GM23338 (cell line): ENCODE data around the gene BRD7. TPM values are rescaled to one million over a fixed set of nuclear protein-coding genes. Genes with fewer than 3 reads are reported as not detected.

Experiments
- ATAC-seq: fragments of 200-7000 bp; cut with Tn5 transposase; 3 replicates; pipeline ENCODE4 v1.9.1; 2020
- DNase-seq: peaks from one replicate; pipeline ENCODE4 v3.0.0-alpha.2; 2015; ENCODE audit warnings: low spot score
- H2AFZ ChIP-seq: fragments of 200-600 bp; sonication (generic); 2 replicates; pipeline ENCODE4 v1.8.0; 2016; ENCODE audit warnings: antibody characterized with exemption, mild to moderate bottlenecking, moderate library complexity
- H3F3A ChIP-seq: fragments of 200-600 bp; sonication (generic); replicated peaks from 2 replicates; pipeline ENCODE4 v1.8.0; 2017; ENCODE audit warnings: antibody characterized with exemption, mixed run types, low read depth
- H3K27ac ChIP-seq: fragments of 200-600 bp; sonication (generic); 2 replicates; pipeline ENCODE4 v1.6.1; 2016; ENCODE audit warnings: low read depth
- H3K27me3 ChIP-seq: fragments of 200-600 bp; sonication (generic); 2 replicates; pipeline ENCODE4 v1.8.0; 2016; ENCODE audit warnings: mild to moderate bottlenecking, mixed run types, moderate library complexity; ENCODE audit not compliant: insufficient read depth
- H3K36me3 ChIP-seq: fragments of 200-600 bp; sonication (generic); 2 replicates; pipeline ENCODE4 v1.8.0; 2016; ENCODE audit warnings: mild to moderate bottlenecking; ENCODE audit not compliant: insufficient read depth
- H3K4me1 ChIP-seq: fragments of 200-600 bp; sonication (generic); 2 replicates; pipeline ENCODE4 v1.8.0; 2016; ENCODE audit warnings: mild to moderate bottlenecking, moderate library complexity; ENCODE audit not compliant: insufficient read depth
- H3K4me2 ChIP-seq: fragments of 200-600 bp; sonication (generic); 2 replicates; pipeline ENCODE4 v1.7.1; 2017; ENCODE audit warnings: mixed run types
- H3K4me3 ChIP-seq: fragments of 200-600 bp; sonication (generic); 2 replicates; pipeline ENCODE4 v1.6.1; 2016; ENCODE audit warnings: mixed run types
- H3K79me2 ChIP-seq: fragments of 200-600 bp; sonication (generic); replicated peaks from 2 replicates; pipeline ENCODE4 v1.8.0; 2017; ENCODE audit warnings: mild to moderate bottlenecking; ENCODE audit not compliant: insufficient read depth
- H3K9me2 ChIP-seq: fragments of 200-600 bp; sonication (generic); 2 replicates; pipeline ENCODE4 v1.8.0; 2017; ENCODE audit not compliant: insufficient read depth
- H4K20me1 ChIP-seq: fragments of 200-600 bp; sonication (generic); replicated peaks from 2 replicates; pipeline ENCODE4 v1.8.0; 2017; ENCODE audit warnings: mild to moderate bottlenecking; ENCODE audit not compliant: insufficient read depth
- H3K27ac Mint-ChIP-seq: 2 replicates; pipeline ENCODE4 v1.8.0; 2020; ENCODE audit warnings: inconsistent platforms, mild to moderate bottlenecking, moderate library complexity, mixed read lengths
- H3K27me3 Mint-ChIP-seq: 3 replicates; pipeline ENCODE4 v1.8.0; 2022; ENCODE audit warnings: low read depth, mild to moderate bottlenecking, moderate library complexity, mixed read lengths, inconsistent platforms; ENCODE audit not compliant: insufficient read depth, poor library complexity
- H3K36me3 Mint-ChIP-seq: 3 replicates; pipeline ENCODE4 v1.8.0; 2021; ENCODE audit warnings: low read depth, mild to moderate bottlenecking, inconsistent platforms, moderate library complexity, mixed read lengths
- H3K4me1 Mint-ChIP-seq: 3 replicates; pipeline ENCODE4 v1.8.0; 2020; ENCODE audit warnings: mild to moderate bottlenecking, inconsistent platforms, mixed read lengths
- H3K4me3 Mint-ChIP-seq: 3 replicates; pipeline ENCODE4 v1.8.0; 2021; ENCODE audit warnings: moderate library complexity, mild to moderate bottlenecking, inconsistent platforms, mixed read lengths
- H3K9me3 Mint-ChIP-seq: 3 replicates; pipeline ENCODE4 v1.8.0; 2020; ENCODE audit warnings: moderate library complexity, mild to moderate bottlenecking, inconsistent platforms, mixed read lengths
- CREB1 ChIP-seq: fragments of 250-450 bp; sonication (Bioruptor Pico); IDR thresholded peaks from 2 replicates; pipeline ENCODE4 v1.5.0; 2020; ENCODE audit warnings: low read depth, mild to moderate bottlenecking, moderate library complexity
- CTCF ChIP-seq, 2 experiments: fragments of 200-600 bp in 1 of 2; sonication (generic) in 1 of 2; conservative IDR thresholded peaks; 2 replicates each; pipeline versions ENCODE4 v1.5.1 to v1.6.1; 2016 to 2017; ENCODE audit warnings: antibody characterized with exemption in 2 of 2, low read depth in 2 of 2, mild to moderate bottlenecking in 2 of 2, moderate library complexity in 1 of 2
- ETS1 ChIP-seq: IDR thresholded peaks from 2 replicates; pipeline ENCODE4 v1.6.1; 2016; ENCODE audit warnings: antibody characterized with exemption
- EZH2 ChIP-seq: fragments of 200-600 bp; sonication (generic); IDR thresholded peaks from one replicate; pipeline ENCODE4 v1.8.0; 2017; ENCODE audit warnings: antibody characterized with exemption, mild to moderate bottlenecking, low read depth; ENCODE audit not compliant: unreplicated experiment
- EZH2phosphoT487 ChIP-seq: fragments of 200-600 bp; sonication (generic); IDR thresholded peaks from one replicate; pipeline ENCODE4 v1.8.1; 2018; ENCODE audit warnings: antibody characterized with exemption; ENCODE audit not compliant: unreplicated experiment
- JUNB ChIP-seq: IDR thresholded peaks from one replicate; pipeline ENCODE4 v1.6.1; 2016; ENCODE audit warnings: antibody characterized with exemption; ENCODE audit not compliant: unreplicated experiment
- NANOG ChIP-seq: IDR thresholded peaks from 2 replicates; pipeline ENCODE4 v1.6.1; 2016; ENCODE audit warnings: antibody characterized with exemption, borderline replicate concordance
- POLR2AphosphoS5 ChIP-seq: IDR thresholded peaks from 2 replicates; pipeline ENCODE4 v1.6.1; 2016; ENCODE audit warnings: antibody characterized with exemption, low read depth
- REST ChIP-seq: IDR thresholded peaks from one replicate; pipeline ENCODE4 v1.6.1; 2018; ENCODE audit warnings: antibody characterized with exemption; ENCODE audit not compliant: unreplicated experiment
- STAT1 ChIP-seq: IDR thresholded peaks from one replicate; pipeline ENCODE4 v1.6.1; 2016; ENCODE audit warnings: antibody characterized with exemption; ENCODE audit not compliant: unreplicated experiment
- ZNF114 ChIP-seq: fragments of 250-450 bp; sonication (Bioruptor Pico); IDR thresholded peaks from 2 replicates; pipeline ENCODE4 v1.5.0; 2020; ENCODE audit warnings: mild to moderate bottlenecking, moderate library complexity
- ZNF331 ChIP-seq: fragments of 250-450 bp; sonication (Bioruptor Pico); IDR thresholded peaks from 2 replicates; pipeline ENCODE4 v1.5.0; 2020; ENCODE audit warnings: low read depth, mild to moderate bottlenecking, moderate library complexity
- ZNF462 ChIP-seq: fragments of 250-450 bp; sonication (Bioruptor Pico); IDR thresholded peaks from 2 replicates; pipeline ENCODE4 v1.5.0; 2020; ENCODE audit warnings: mild to moderate bottlenecking, moderate library complexity
- polyA plus RNA-seq: library from polyadenylated mRNA; unstranded; fragments of >200 nt; fragmentation: Nextera tagmentation; extraction: Ambion mirVana; gene quantifications from 2 replicates; pipeline ENCODE4 v1.2.1, GENCODE V29; 2016
- total RNA-seq: library from RNA; depleted of rRNA; stranded (reverse); fragments of >200 nt; shearing (Covaris generic); gene quantifications from 2 replicates; pipeline ENCODE4 v1.2.3, GENCODE V29; 2014

The BRD7 gene
- total and polyA plus RNA-seq, 2 experiments from 2014 or later: 93.0 to 149 TPM

- Mint-ChIP-seq H3K4me1 (peaks cover 6% of the 10 kb centered on the region; the same call in 2 of the 3 replicates), H3K36me3 (no peaks in the 10 kb centered on the region), H3K27ac (no peak overlapping the region), H3K9me3 (no peaks in the 10 kb centered on the region), H3K27me3 (peaks cover 7% of the 10 kb centered on the region), H3K4me3 (no peak overlapping the region)
- H3K36me3 ChIP-seq: no peaks in the 10 kb centered on the region
- peaks cover 7% of the 10 kb centered on the region for H3K9me2 ChIP-seq
- no peak for DNase-seq
- no peak for ATAC-seq
- no peak overlapping the region for H2AFZ ChIP-seq
- no peak overlapping the region for H3K4me2 ChIP-seq
- no peak overlapping the region for H3K4me3 ChIP-seq
- TF ChIP-seq ZNF114 (CRISPR knock-in tag): no peak
- no peak for TF ChIP-seq NANOG
- no peak for TF ChIP-seq POLR2AphosphoS5
- TF ChIP-seq CTCF (conservative IDR thresholded peaks at IDR 0.05; ENCODE audit: low read depth in 2 of 2): no peak
- TF ChIP-seq CREB1 (CRISPR knock-in tag): no peak
- no peak for TF ChIP-seq EZH2phosphoT487
- TF ChIP-seq JUNB: no peak
- no peak for TF ChIP-seq REST
- no peak for TF ChIP-seq ZNF462 (CRISPR knock-in tag)
- TF ChIP-seq ETS1: no peak
- no peak for TF ChIP-seq ZNF331 (CRISPR knock-in tag)
- TF ChIP-seq STAT1: no peak
- no peak for TF ChIP-seq EZH2
- H3F3A ChIP-seq: no peaks in the 10 kb centered on the region
- no peak overlapping the region for H3K27ac ChIP-seq
- H3K79me2 ChIP-seq: no peaks in the 10 kb centered on the region
- no peaks in the 10 kb centered on the region for H4K20me1 ChIP-seq
- H3K4me1 ChIP-seq: no peaks in the 10 kb centered on the region
- no peaks in the 10 kb centered on the region for H3K27me3 ChIP-seq
Observed at GRCh38 chr16:50386774-50387173, 18.0 kb upstream of the BRD7 start.
